ENCODE results near the gene COX7A2. TPM values are rescaled to one million over a fixed set of nuclear protein-coding genes. Genes with fewer than 3 reads are reported as not detected.

COX7A2 gene
- total RNA-seq, 6 experiments from 2014 or later, result 159 to 345 (median 218) TPM

DNA sequence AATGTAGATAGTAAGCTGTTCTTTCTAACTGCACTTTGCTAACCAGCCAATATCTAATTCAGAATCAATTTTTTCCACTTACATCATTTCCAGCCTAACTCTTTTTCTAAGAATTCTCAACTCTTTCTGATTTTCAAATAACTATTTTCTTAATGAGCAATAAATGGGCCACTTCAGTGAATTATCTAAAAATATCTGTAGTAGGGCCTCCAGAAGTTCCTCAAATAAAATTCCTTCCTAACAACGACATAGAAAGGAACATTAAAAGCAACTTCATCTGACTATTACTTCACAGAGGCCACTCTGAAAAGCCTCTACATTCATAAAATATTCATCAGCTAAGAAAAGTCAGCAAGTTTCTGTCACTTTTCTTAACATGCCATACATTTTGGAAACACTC is 42.6 kb downstream of the COX7A2 start:
- 11% methylated on average over 1 of the region's 1 CpG for WGBS (ENCODE audit: insufficient coverage, low coverage, low lambda C conversion rate, missing lambda C conversion rate)
- no peaks in the 10 kb centered on the region for H3K9me3 ChIP-seq
- no peak for ATAC-seq
- peaks cover 1 to 34% of the 10 kb centered on the region in 2 donors for H3K27me3 ChIP-seq
- TF ChIP-seq POLR2A (IDR thresholded peaks at IDR 0.05), result no peak
- TF ChIP-seq, protein P1, sequence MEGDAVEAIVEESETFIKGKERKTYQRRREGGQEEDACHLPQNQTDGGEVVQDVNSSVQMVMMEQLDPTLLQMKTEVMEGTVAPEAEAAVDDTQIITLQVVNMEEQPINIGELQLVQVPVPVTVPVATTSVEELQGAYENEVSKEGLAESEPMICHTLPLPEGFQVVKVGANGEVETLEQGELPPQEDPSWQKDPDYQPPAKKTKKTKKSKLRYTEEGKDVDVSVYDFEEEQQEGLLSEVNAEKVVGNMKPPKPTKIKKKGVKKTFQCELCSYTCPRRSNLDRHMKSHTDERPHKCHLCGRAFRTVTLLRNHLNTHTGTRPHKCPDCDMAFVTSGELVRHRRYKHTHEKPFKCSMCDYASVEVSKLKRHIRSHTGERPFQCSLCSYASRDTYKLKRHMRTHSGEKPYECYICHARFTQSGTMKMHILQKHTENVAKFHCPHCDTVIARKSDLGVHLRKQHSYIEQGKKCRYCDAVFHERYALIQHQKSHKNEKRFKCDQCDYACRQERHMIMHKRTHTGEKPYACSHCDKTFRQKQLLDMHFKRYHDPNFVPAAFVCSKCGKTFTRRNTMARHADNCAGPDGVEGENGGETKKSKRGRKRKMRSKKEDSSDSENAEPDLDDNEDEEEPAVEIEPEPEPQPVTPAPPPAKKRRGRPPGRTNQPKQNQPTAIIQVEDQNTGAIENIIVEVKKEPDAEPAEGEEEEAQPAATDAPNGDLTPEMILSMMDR (IDR thresholded peaks at IDR 0.05), result no peak
- H3K4me1 ChIP-seq, result peaks cover 0 to 16% (median 3%) of the 10 kb centered on the region in 4 donors
- no peak overlapping the region for H3K4me3 ChIP-seq
- intact Hi-C loops (cut with DNase I), result no loop called here
- no peaks in the 10 kb centered on the region for H3K36me3 ChIP-seq
- H3K27ac ChIP-seq, result no peak overlapping the region
- DNase-seq, result no peak

DNA sequence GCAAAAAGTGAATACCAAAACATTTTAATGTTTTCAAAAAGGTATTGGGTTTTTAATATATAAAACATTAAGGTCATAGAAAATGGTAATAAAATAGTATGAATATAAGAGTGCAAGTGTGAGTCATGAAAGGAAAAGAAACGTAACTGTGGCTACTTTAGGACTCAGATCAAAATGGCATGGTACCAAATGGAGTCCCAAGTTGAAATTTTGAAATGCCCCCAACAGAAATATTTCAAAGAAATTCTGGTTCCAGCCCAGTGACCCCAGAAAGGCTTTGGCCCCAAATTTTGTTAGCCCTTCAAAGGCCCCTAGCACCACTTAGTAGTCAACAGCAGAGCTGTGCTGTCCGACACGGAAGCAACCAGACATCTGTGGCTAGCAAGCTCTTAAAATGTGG is 43.7 kb downstream of the COX7A2 start:
- intact Hi-C loops (cut with DNase I), result no loop called here

DNA sequence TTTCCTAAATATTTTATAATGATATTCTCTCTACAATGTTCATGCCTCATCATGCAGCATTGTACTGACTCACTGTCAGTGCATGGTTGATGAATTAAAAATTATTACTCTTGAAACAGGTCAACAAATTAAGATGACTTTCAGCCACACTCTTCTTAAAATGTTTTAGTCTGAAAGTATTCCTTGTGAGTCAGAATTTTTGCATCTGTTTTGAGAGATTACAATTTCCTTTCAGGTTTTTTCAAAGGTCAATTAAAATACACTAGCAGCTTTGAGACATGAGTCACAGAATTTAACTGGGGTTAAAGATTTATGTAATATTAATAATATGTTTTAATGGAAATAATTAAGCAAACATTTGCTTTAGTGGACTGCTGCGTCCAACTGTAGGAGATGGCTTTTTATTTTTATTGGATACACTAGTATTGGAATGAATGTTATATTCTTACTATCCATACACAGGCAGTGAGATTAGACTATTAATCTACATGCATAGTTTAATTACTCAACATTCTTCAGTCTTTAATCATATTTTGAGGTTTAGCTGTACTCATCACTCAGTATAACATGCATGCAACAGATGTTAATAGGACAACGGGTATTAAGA is 47.4 kb downstream of the COX7A2 start:
- WGBS (ENCODE audit: insufficient coverage, low coverage, low lambda C conversion rate, missing lambda C conversion rate), result 21% methylated on average over 2 of the region's 2 CpGs
- Histone ChIP-seq H3K9me3 (no peaks in the 10 kb centered on the region), H3K4me3 (no peak overlapping the region), H3K27me3 (peaks cover 0 to 8% of the 10 kb centered on the region in 2 donors), H3K4me1 (no peaks in the 10 kb centered on the region), H3K27ac (no peak overlapping the region), H3K36me3 (no peaks in the 10 kb centered on the region)
- DNase-seq (no peak), ATAC-seq (no peak)
- TF ChIP-seq, protein P1 (IDR thresholded peaks at IDR 0.05), result no peak
- no peak for TF ChIP-seq POLR2A (IDR thresholded peaks at IDR 0.05)
- intact Hi-C loops (cut with DNase I), result no loop called here

More for the DNA sequence above, 43.7 kb downstream of the COX7A2 start:
- H3K4me1 ChIP-seq, result peaks cover 0 to 7% (median 3%) of the 10 kb centered on the region in 4 donors
- H3K36me3 ChIP-seq, result no peaks in the 10 kb centered on the region
- ATAC-seq (no peak), DNase-seq (no peak)
- H3K27ac ChIP-seq, result no peak overlapping the region
- 100% methylated on average over 1 of the region's 3 CpGs for WGBS (ENCODE audit: insufficient coverage, low coverage, low lambda C conversion rate, missing lambda C conversion rate)
- peaks cover 0 to 23% of the 10 kb centered on the region in 2 donors for H3K27me3 ChIP-seq
- TF ChIP-seq, protein P1 (IDR thresholded peaks at IDR 0.05), result no peak
- no peak for TF ChIP-seq POLR2A (IDR thresholded peaks at IDR 0.05)
- H3K4me3 ChIP-seq, result no peak overlapping the region
- no peaks in the 10 kb centered on the region for H3K9me3 ChIP-seq

DNA sequence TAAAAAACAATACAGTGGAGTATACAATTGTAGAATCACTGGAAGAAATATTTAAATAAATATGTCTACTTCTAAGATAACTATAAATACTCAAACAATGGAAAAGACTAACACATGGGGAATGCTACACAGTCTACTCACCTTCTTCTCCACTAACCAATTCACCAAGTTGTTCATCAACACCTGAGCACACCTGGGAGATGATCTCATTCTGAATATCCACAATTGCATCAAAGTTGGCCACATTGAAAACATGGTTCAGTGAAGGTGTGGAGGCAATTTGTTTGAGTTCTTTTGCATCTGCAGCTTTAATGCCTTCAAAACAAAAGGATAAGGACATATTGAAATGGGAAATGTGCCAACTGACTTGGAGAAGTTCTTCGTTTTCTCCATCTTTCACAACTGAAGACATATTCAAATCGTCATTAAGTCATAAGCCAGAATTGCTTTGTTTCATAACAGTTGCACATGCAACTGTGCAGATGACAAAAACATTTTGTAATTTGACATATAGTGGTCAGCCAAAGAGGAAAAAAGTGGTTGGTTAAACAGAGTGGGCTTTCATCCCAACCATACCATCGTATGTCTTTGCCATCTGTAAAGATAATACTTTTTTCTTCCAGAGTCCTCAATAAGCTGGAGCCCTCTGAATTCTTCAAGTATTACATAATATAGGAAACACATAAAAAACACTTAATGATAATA is 55.2 kb downstream of the COX7A2 start:
- Histone ChIP-seq H3K9me3 (no peaks in the 10 kb centered on the region), H3K36me3 (no peaks in the 10 kb centered on the region), H3K4me1 (no peaks in the 10 kb centered on the region), H3K27me3 (no peaks in the 10 kb centered on the region), H3K27ac (no peak overlapping the region), H3K4me3 (no peak overlapping the region)
- no peak for ATAC-seq
- TF ChIP-seq, protein P1 (IDR thresholded peaks at IDR 0.05), result no peak
- TF ChIP-seq POLR2A (IDR thresholded peaks at IDR 0.05), result no peak
- WGBS (ENCODE audit: insufficient coverage, low coverage, low lambda C conversion rate, missing lambda C conversion rate), result 45% methylated on average over 3 of the region's 3 CpGs
- DNase-seq, result no peak
- intact Hi-C loops (cut with DNase I), result no loop called here

Other genes starting within 250 kb of the COX7A2 start
- 1 to 10 TPM; 1.1 to 4.4 (median 3.0) TPM for gene COL12A1, start 37.7 kb downstream of the COX7A2 start, total RNA-seq
- 10 to 100 TPM; 40.1 to 66.8 (median 62.2) TPM for gene TMEM30A, start 41.0 kb upstream of the COX7A2 start, total RNA-seq
- 1 to 10 TPM in 5 of 6 experiments, under 1 TPM in 1; 0.95 to 2.2 (median 1.6) TPM for gene FILIP1, start 250.0 kb upstream of the COX7A2 start, total RNA-seq